ENCODE results near the gene ZNF576.

ZNF576 gene

DNA sequence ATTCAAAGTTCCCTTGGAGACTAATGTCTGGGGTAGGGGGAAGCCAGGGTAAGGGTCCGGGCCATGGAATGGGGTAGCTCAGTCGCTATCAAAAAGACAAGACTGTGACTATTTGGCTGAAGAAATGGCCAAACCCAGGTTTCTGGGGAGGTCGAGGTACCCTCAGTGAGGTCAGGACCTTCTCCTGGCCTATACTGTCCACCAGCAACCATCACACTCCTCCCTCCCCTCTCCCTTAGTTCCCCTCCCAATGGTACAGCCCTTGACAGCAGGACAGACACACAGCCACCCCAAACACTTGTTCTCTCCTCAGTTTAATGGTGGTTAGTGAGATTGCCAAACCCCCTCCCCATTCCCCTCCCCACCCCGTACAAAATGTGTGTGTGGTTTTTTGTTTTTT lies 25.7 kb downstream of the ZNF576 start:
- DNase-seq (ENCODE audit: low read depth in 1 of 2, low spot score in 1 of 2), result no peak
- Histone ChIP-seq H3K4me3 (replicated peaks; ENCODE audit: insufficient read depth, low read length) (no peak overlapping the region), H3K27me3 (ENCODE audit: insufficient read depth, poor library complexity, severe bottlenecking) (peaks cover 2% of the 10 kb centered on the region), H3K27ac (replicated peaks) (no peak overlapping the region)
- TF ChIP-seq POLR2AphosphoS5 (IDR thresholded peaks at IDR 0.05; ENCODE audit: low read depth) (no peak), CTCF (IDR thresholded peaks at IDR 0.05; ENCODE audit: insufficient read depth, low read length) (no peak), SPI1 (IDR thresholded peaks at IDR 0.05; ENCODE audit: borderline replicate concordance, low read depth) (no peak), REST (IDR thresholded peaks at IDR 0.05; ENCODE audit: insufficient replicate concordance, low read depth) (no peak), GABPA (IDR thresholded peaks at IDR 0.05; ENCODE audit: low read depth) (no peak)

DNA sequence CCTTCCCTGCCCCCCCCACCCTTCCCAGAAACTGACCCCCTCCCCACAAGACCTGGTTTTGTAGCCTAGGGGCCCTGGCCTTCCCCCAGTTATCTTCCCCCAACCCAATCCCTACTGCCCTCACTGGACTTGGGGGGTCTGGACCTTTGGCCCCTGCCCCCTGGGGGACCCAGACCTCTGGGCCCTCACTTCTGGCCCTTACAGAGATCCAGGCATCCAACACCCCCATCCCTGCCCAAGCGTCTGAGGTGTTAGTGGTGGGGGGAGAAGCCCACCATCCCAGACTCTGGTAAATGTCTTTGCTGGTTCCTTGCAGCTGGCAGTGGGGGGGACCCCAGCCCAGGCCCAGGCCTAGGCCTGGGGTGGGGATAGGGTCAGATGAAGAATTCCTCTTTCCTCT lies 26.6 kb downstream of the ZNF576 start:
- Histone ChIP-seq H3K27me3 (ENCODE audit: insufficient read depth, poor library complexity, severe bottlenecking) (peaks cover 2% of the 10 kb centered on the region), H3K27ac (replicated peaks) (no peak overlapping the region), H3K4me3 (replicated peaks; ENCODE audit: insufficient read depth, low read length) (no peak overlapping the region)
- DNase-seq (ENCODE audit: low read depth in 1 of 2, low spot score in 1 of 2), result no peak
- no peak for TF ChIP-seq CTCF (IDR thresholded peaks at IDR 0.05; ENCODE audit: insufficient read depth, low read length)
- TF ChIP-seq GABPA (IDR thresholded peaks at IDR 0.05; ENCODE audit: low read depth), result no peak
- TF ChIP-seq POLR2AphosphoS5 (IDR thresholded peaks at IDR 0.05; ENCODE audit: low read depth), result no peak
- no peak for TF ChIP-seq SPI1 (IDR thresholded peaks at IDR 0.05; ENCODE audit: borderline replicate concordance, low read depth)
- no peak for TF ChIP-seq REST (IDR thresholded peaks at IDR 0.05; ENCODE audit: insufficient replicate concordance, low read depth)

DNA sequence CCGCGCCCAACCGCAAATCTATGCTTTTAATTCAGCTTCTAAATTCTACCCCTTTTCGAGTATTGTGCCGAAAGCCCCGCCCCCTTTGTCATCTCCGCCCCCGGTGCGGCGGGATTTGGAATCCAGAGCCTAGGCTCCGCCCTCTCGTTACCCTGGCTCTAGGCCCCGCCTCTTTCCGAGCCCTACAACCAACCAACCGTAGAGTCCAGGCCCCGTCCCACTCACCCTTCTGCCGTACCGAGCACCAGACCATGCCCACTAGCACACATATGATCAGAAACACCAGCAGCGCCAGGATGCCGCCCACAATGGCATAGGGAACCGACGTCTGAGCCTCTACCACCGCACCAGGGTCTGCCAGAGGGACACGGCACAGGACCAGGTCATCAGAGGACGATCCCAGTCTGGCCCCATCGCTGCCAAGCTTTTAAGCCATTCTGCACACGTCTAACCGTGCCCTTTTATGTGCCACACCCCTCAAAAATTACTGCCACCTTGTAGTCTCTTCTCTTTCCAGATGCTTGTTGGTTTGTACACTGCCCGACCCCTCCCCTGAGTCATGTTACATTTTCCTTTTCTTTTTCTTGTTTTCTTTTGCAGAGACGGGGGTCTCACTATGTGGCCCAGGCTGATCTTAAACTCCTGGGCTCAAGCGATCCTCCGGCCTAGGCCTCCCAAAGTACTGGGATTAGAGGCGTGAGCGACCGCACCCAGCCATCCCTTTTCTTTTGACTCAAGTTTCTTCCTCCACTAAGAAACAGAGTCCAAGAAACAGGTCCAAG lies 27.7 kb downstream of the ZNF576 start:
- no peak for DNase-seq (ENCODE audit: low read depth in 1 of 2, low spot score in 1 of 2)
- no peak overlapping the region for H3K27ac ChIP-seq (replicated peaks)
- no peak for TF ChIP-seq POLR2AphosphoS5 (IDR thresholded peaks at IDR 0.05; ENCODE audit: low read depth)
- TF ChIP-seq REST (IDR thresholded peaks at IDR 0.05; ENCODE audit: insufficient replicate concordance, low read depth), result no peak

More for the DNA sequence above, 27.7 kb downstream of the ZNF576 start:
- H3K27me3 ChIP-seq (ENCODE audit: insufficient read depth, poor library complexity, severe bottlenecking), result peaks cover 2% of the 10 kb centered on the region
- no peak overlapping the region for H3K4me3 ChIP-seq (replicated peaks; ENCODE audit: insufficient read depth, low read length)
